Muscle layer of duodenum (tissue), 2 donors: ENCODE results near the gene LPCAT2.

Source experiments
- H3K27ac ChIP-seq: one replicate; pipeline ENCODE4 v1.7.0; 2013; ENCODE audit warnings: mild to moderate bottlenecking, low read length
- H3K27me3 ChIP-seq: one replicate; pipeline ENCODE4 v1.7.0; 2013; ENCODE audit warnings: low read depth, mild to moderate bottlenecking, control low read depth, low read length
- H3K36me3 ChIP-seq, 2 donors: one replicate each; pipeline ENCODE4 v1.7.0; 2013; ENCODE audit warnings: low read length in 2 of 2, control low read depth in 1 of 2, mild to moderate bottlenecking in 1 of 2; ENCODE audit not compliant: insufficient read depth in 2 of 2, control insufficient read depth in 1 of 2
- H3K4me1 ChIP-seq, 2 donors: one replicate each; pipeline ENCODE4 v1.7.0; 2013; ENCODE audit warnings: low read length in 2 of 2, mild to moderate bottlenecking in 2 of 2, control low read depth in 1 of 2, moderate library complexity in 1 of 2; ENCODE audit not compliant: insufficient read depth in 2 of 2, control insufficient read depth in 1 of 2
- H3K4me3 ChIP-seq, 2 donors: one replicate each; pipeline ENCODE4 v1.7.0; 2013; ENCODE audit warnings: low read length in 2 of 2, low read depth in 1 of 2, mild to moderate bottlenecking in 1 of 2
- H3K9me3 ChIP-seq, 2 donors: one replicate each; pipeline ENCODE4 v1.7.0; 2013; ENCODE audit warnings: low read length in 2 of 2, control low read depth in 1 of 2, mild to moderate bottlenecking in 1 of 2; ENCODE audit not compliant: control insufficient read depth in 1 of 2
- donor health status: healthy.

Gene LPCAT2

GRCh38 chr16:55496509-55497145 is 12.2 kb upstream of the LPCAT2 start:
- no peaks in the 10 kb centered on the region for H3K9me3 ChIP-seq
- H3K4me1 ChIP-seq = peaks cover 23 to 44% of the 10 kb centered on the region in 2 donors
- peaks cover 6 to 17% of the 10 kb centered on the region in 2 donors for H3K36me3 ChIP-seq
- no peak overlapping the region for H3K27ac ChIP-seq
- H3K27me3 ChIP-seq = no peaks in the 10 kb centered on the region
- no peak overlapping the region for H3K4me3 ChIP-seq

GRCh38 chr16:55497558-55497957 is 11.3 kb upstream of the LPCAT2 start:
- peaks cover 6 to 17% of the 10 kb centered on the region in 2 donors for H3K36me3 ChIP-seq
- H3K9me3 ChIP-seq = no peaks in the 10 kb centered on the region
- H3K27ac ChIP-seq = no peak overlapping the region
- no peaks in the 10 kb centered on the region for H3K27me3 ChIP-seq
- peaks cover 31 to 53% of the 10 kb centered on the region in 2 donors for H3K4me1 ChIP-seq
- no peak overlapping the region for H3K4me3 ChIP-seq

GRCh38 chr16:55498101-55498500 is 10.8 kb upstream of the LPCAT2 start:
- H3K27me3 ChIP-seq = no peaks in the 10 kb centered on the region
- no peak overlapping the region for H3K27ac ChIP-seq
- no peaks in the 10 kb centered on the region for H3K9me3 ChIP-seq
- H3K4me1 ChIP-seq = peaks cover 32 to 59% of the 10 kb centered on the region in 2 donors
- no peak overlapping the region for H3K4me3 ChIP-seq
- peaks cover 6 to 17% of the 10 kb centered on the region in 2 donors for H3K36me3 ChIP-seq

- no peak overlapping the region for H3K4me3 ChIP-seq
- peaks cover 6 to 17% of the 10 kb centered on the region in 2 donors for H3K36me3 ChIP-seq
- H3K9me3 ChIP-seq = no peaks in the 10 kb centered on the region
- no peak overlapping the region for H3K27ac ChIP-seq
- peaks cover 32 to 67% of the 10 kb centered on the region in 2 donors for H3K4me1 ChIP-seq
- H3K27me3 ChIP-seq = no peaks in the 10 kb centered on the region
Observed at GRCh38 chr16:55499281-55499680, 9.6 kb upstream of the LPCAT2 start.

- Histone ChIP-seq H3K36me3 (peaks cover 6 to 17% of the 10 kb centered on the region in 2 donors), H3K4me1 (peaks cover 27 to 60% of the 10 kb centered on the region in 2 donors)
Observed at GRCh38 chr16:55499951-55500529, 8.8 kb upstream of the LPCAT2 start.

GRCh38 chr16:55500530-55501011 is 8.3 kb upstream of the LPCAT2 start:
- Histone ChIP-seq H3K4me1 (peaks cover 24 to 54% of the 10 kb centered on the region in 2 donors), H3K27ac (no peak overlapping the region), H3K4me3 (no peak overlapping the region), H3K9me3 (no peaks in the 10 kb centered on the region), H3K27me3 (no peaks in the 10 kb centered on the region), H3K36me3 (peaks cover 6 to 16% of the 10 kb centered on the region in 2 donors)

More at GRCh38 chr16:55499951-55500529, 8.8 kb upstream of the LPCAT2 start:
- Histone ChIP-seq H3K9me3 (no peaks in the 10 kb centered on the region), H3K27me3 (no peaks in the 10 kb centered on the region), H3K27ac (no peak overlapping the region), H3K4me3 (no peak overlapping the region)

- H3K4me3 ChIP-seq = no peak overlapping the region
- no peaks in the 10 kb centered on the region for H3K9me3 ChIP-seq
- no peak overlapping the region for H3K27ac ChIP-seq
- H3K4me1 ChIP-seq = peaks cover 24 to 48% of the 10 kb centered on the region in 2 donors
- peaks cover 10% of the 10 kb centered on the region in 2 donors for H3K36me3 ChIP-seq
- no peaks in the 10 kb centered on the region for H3K27me3 ChIP-seq
Observed at GRCh38 chr16:55501549-55502322, 7.1 kb upstream of the LPCAT2 start.

- Histone ChIP-seq H3K36me3 (peaks cover 7 to 12% of the 10 kb centered on the region in 2 donors), H3K27me3 (no peaks in the 10 kb centered on the region), H3K4me3 (no peak overlapping the region), H3K4me1 (peaks cover 24 to 48% of the 10 kb centered on the region in 2 donors), H3K9me3 (no peaks in the 10 kb centered on the region), H3K27ac (peak overlapping the region; percentile 34)
Observed at GRCh38 chr16:55502801-55503366, 6.0 kb upstream of the LPCAT2 start.

GRCh38 chr16:55503726-55504550 is 4.9 kb upstream of the LPCAT2 start:
- Histone ChIP-seq H3K27me3 (no peaks in the 10 kb centered on the region), H3K27ac (no peak overlapping the region), H3K9me3 (no peaks in the 10 kb centered on the region), H3K36me3 (peaks cover 6 to 7% of the 10 kb centered on the region in 2 donors), H3K4me3 (no peak overlapping the region), H3K4me1 (peaks cover 24 to 54% of the 10 kb centered on the region in 2 donors)

- Histone ChIP-seq H3K4me1 (peaks cover 18 to 45% of the 10 kb centered on the region in 2 donors), H3K36me3 (peaks cover 6 to 7% of the 10 kb centered on the region in 2 donors), H3K4me3 (no peak overlapping the region), H3K27me3 (no peaks in the 10 kb centered on the region), H3K27ac (no peak overlapping the region), H3K9me3 (no peaks in the 10 kb centered on the region)
Observed at GRCh38 chr16:55505333-55506015, 3.4 kb upstream of the LPCAT2 start.
